Measurements from ENCODE around the gene ZNF618. TPM values are rescaled to one million over a fixed set of nuclear protein-coding genes. Genes with fewer than 3 reads are reported as not detected.

The ZNF618 gene
- total RNA-seq, 1 experiment from 2014 or later: 4.3 TPM

GRCh38 chr9:114096866-114097612 lies 220.9 kb downstream of the ZNF618 start:
- no peak for DNase-seq (ENCODE audit: low read depth)

- DNase-seq (ENCODE audit: low read depth): no peak
These were observed 221.5 kb downstream of the ZNF618 start for GRCh38 chr9:114097613-114098020.

- no peak for DNase-seq (ENCODE audit: low read depth)
These were observed 222.2 kb downstream of the ZNF618 start for GRCh38 chr9:114098021-114098935.

GRCh38 chr9:114098936-114099668 lies 223.0 kb downstream of the ZNF618 start, which contains the start of gene KIF12:
Gene KIF12, minus strand, starts transcription at chr9:114099292. Its CDS starts 16 bp downstream, at chr9:114099276.
- no peak for DNase-seq (ENCODE audit: low read depth)

GRCh38 chr9:114099669-114100270 lies 223.7 kb downstream of the ZNF618 start:
- no peak for DNase-seq (ENCODE audit: low read depth)

- no peak for DNase-seq (ENCODE audit: low read depth)
These were observed 224.4 kb downstream of the ZNF618 start for GRCh38 chr9:114100536-114100935.

GRCh38 chr9:114102484-114102883 lies 226.4 kb downstream of the ZNF618 start:
- DNase-seq (ENCODE audit: low read depth): no peak

- no peak for DNase-seq (ENCODE audit: low read depth)
These were observed 229.1 kb downstream of the ZNF618 start for GRCh38 chr9:114105236-114105635.

Other genes starting within 250 kb of the ZNF618 start
- gene AMBP, start 202.0 kb downstream of the ZNF618 start, total RNA-seq (2014; rRNA removed; shearing (Covaris generic)): 0.30 and 0.47 TPM in 2 replicates
- gene KIF12, start 223.0 kb downstream of the ZNF618 start, total RNA-seq (2014; rRNA removed; shearing (Covaris generic)): not detected in 2 replicates

All from HT1080 (cell line).